Measurements from ENCODE around the gene TMEM106C. TPM values are rescaled to one million over a fixed set of nuclear protein-coding genes. Genes with fewer than 3 reads are reported as not detected.

TMEM106C gene
- polyA plus RNA-seq, 1 donor: 45.8 TPM

DNA sequence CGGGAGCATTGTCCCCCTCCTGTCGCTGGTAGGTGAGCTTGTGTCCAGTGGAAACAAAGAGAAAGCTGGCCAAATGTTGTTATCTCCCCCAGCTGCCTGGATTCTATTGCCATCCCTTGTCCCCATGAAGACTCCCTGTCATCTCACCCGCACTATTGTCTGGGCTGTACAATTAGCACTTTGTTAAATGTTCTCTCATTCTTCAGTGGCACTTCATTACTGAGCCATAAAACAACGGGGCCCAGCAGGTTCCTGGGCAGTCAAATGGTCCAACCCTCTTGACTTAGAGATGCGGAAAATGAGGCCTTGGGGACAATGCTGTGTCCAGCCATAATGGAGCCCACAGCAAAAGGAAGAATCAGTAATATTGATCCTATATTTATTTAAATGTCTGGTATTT, 54.1 kb downstream of the TMEM106C start:
- DNase-seq: no peak

DNA sequence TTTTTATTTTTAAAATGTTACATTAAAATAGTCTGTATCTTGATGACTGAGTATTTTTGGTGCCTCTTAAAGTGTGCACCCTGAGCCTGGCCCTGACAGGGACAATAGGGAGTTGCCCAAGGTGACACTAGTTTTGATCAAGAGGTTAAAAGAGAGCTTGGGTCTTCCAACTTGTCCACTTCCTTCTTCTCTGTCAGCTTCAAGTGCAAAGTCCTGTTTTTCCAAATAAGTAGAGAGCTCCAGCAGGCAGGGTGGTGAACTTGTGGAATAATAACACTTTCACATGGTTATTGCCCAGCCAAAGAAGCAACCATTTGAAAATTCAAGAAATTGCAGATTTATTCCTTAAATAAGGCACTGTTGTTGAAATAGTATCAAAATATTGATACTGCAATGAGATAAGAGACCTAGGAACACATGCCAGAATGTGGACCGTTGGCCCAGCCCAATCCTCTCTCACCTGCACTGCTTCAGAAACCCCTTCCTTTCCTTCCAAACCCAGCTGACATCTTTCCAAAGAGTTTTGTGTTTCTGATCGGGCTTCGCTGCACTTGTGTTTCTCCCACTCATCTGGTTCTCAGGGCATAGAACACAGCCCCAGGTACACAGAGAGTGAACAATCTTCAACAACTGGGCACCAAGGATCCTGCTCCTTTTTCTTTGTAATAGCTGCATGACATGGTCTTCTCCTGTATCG, 54.7 kb downstream of the TMEM106C start:
- DNase-seq: no peak

Other genes starting within 250 kb of the TMEM106C start
- gene ENDOU, start 238.1 kb upstream of the TMEM106C start, polyA plus RNA-seq (ENCODE audit: insufficient read length): 0.35 TPM
- gene RAPGEF3, start 204.7 kb upstream of the TMEM106C start, polyA plus RNA-seq (ENCODE audit: insufficient read length): 14.0 TPM
- 13.7 TPM for gene SLC48A1, start 190.4 kb upstream of the TMEM106C start, polyA plus RNA-seq (ENCODE audit: insufficient read length)
- gene HDAC7, start 143.7 kb upstream of the TMEM106C start, polyA plus RNA-seq (ENCODE audit: insufficient read length): 67.2 TPM
- 0.75 TPM for gene VDR, start 58.6 kb upstream of the TMEM106C start, polyA plus RNA-seq (ENCODE audit: insufficient read length)
- 6.6 TPM for gene COL2A1, start 40.9 kb downstream of the TMEM106C start, polyA plus RNA-seq (ENCODE audit: insufficient read length)
- gene SENP1, start 142.5 kb downstream of the TMEM106C start, polyA plus RNA-seq (ENCODE audit: insufficient read length): 14.4 TPM
- 304 TPM for gene PFKM, start 155.8 kb downstream of the TMEM106C start, polyA plus RNA-seq (ENCODE audit: insufficient read length)
- gene ASB8, start 193.9 kb downstream of the TMEM106C start, polyA plus RNA-seq (ENCODE audit: insufficient read length): 59.2 TPM
- 1.7 TPM for gene CCDC184, start 220.0 kb downstream of the TMEM106C start, polyA plus RNA-seq (ENCODE audit: insufficient read length)
- gene OR10AD1, start 239.7 kb downstream of the TMEM106C start, polyA plus RNA-seq (ENCODE audit: insufficient read length): not detected